ENCODE results near the gene VHLL.

VHLL gene

DNA sequence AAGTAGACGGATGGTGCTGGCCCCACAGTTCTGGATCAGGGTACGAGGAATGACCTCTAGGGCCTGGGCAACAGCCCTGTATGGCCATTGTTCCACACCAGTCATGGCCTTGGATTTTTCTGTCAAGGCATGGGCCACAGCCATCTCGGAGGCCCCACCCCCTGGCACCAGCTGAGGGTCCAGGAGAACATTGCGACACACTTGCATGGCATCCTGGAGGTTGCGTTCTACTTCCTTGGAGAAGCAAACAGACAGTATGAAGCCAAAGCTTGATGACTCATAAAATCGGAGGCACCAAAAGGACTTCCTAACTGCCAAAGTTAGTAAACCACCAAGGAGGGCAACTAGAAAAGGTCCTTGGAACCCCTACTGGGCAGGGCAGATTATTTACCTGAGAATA is 11.9 kb upstream of the VHLL start:
- TF ChIP-seq, protein P1, sequence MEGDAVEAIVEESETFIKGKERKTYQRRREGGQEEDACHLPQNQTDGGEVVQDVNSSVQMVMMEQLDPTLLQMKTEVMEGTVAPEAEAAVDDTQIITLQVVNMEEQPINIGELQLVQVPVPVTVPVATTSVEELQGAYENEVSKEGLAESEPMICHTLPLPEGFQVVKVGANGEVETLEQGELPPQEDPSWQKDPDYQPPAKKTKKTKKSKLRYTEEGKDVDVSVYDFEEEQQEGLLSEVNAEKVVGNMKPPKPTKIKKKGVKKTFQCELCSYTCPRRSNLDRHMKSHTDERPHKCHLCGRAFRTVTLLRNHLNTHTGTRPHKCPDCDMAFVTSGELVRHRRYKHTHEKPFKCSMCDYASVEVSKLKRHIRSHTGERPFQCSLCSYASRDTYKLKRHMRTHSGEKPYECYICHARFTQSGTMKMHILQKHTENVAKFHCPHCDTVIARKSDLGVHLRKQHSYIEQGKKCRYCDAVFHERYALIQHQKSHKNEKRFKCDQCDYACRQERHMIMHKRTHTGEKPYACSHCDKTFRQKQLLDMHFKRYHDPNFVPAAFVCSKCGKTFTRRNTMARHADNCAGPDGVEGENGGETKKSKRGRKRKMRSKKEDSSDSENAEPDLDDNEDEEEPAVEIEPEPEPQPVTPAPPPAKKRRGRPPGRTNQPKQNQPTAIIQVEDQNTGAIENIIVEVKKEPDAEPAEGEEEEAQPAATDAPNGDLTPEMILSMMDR (conservative IDR thresholded peaks at IDR 0.05; ENCODE audit: low read depth, low read length): no peak
- no peak overlapping the region for H3K4me3 ChIP-seq (ENCODE audit: low read depth, low read length)
- peak; percentile 44 for DNase-seq (ENCODE audit: low read depth)

DNA sequence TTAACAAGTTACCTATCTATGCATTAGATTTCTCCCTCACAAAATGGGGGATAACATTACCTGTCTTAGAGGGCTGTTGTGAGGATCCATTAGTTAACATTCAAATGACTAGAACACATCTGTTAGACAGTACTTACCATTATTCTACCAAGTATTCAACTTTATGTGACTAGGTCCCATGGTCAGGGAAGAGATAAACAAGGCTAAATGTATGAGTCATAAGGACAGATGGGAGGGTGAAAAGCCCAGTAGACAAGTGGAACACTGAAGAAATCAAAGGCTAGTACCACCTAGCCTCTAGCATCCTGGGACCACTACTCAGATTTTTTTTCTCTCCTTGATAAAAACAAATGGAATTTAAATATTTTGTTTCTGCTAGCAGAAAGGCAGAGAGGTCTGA is 9.0 kb upstream of the VHLL start:
- TF ChIP-seq, protein P1 (conservative IDR thresholded peaks at IDR 0.05; ENCODE audit: low read depth, low read length): no peak
- no peak overlapping the region for H3K4me3 ChIP-seq (ENCODE audit: low read depth, low read length)
- peak; percentile 70 for DNase-seq (ENCODE audit: low read depth)

DNA sequence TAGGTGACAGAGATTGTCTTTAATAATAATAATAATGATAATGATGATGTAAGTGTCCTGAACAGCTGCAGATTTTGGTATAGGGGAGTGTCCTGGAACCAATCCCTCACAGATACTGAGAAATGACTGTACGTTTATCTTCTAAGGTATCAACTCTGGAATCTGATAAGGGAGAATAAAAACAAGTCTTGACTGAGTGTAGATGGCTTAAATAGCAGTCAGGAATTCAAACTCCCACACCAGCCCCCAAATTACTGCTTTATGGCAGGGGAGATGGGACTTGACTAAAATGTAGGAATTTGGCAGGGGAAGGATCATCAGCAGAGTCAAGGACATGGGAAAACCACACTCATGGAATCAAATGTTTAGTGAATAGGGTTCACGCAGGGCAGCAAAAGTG is 6.1 kb upstream of the VHLL start:
- TF ChIP-seq, protein P1 (conservative IDR thresholded peaks at IDR 0.05; ENCODE audit: low read depth, low read length): no peak
- no peak for DNase-seq (ENCODE audit: low read depth)
- H3K4me3 ChIP-seq (ENCODE audit: low read depth, low read length): no peak overlapping the region

DNA sequence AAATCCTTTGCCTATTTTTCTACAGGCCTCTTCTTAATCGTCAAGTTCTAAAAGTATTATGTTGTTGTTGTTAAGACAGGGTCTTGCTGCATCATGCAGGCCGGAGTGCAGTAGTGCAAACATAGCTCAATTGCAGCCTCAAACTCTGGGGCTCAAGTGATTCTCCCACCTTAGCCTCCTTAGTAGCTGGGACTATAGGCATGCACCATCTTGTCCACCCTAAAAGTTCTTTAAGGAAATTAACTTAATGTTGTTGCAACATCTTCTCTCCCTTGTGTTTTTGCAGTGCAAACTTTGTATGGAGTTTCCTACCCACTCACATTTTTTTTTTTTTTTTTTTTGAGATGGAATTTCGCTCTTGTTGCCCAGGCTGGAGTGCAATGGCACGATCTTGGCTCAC is 4.1 kb upstream of the VHLL start:
- DNase-seq (ENCODE audit: low read depth): no peak
- H3K4me3 ChIP-seq (ENCODE audit: low read depth, low read length): no peak overlapping the region
- TF ChIP-seq, protein P1 (conservative IDR thresholded peaks at IDR 0.05; ENCODE audit: low read depth, low read length): no peak

DNA sequence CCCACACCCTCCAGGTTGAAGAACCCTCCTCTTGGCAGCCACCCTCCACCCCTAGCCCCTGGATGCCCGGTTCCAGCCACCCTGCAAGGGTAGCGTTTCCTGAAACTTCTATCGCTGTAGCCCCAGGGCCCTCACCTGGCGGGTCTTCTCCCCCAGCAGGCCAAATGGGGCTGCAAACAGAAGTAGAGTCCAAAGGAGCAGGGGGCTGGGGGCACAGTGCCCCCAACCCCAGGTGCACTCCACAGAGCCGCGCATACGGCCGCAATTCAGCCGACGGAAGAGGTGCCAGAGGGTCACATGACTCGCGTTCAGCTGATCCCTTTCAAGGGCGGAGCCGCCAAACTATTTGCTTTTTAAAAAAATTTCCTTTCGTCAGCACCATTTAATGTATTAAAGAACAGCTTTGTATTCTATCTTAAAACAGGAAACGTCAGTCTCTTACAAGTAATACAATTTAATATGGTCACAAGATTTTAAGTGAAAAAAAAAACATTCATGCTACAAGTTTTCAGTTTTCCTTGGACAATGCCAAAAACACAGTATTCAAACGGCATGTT is 3.6 kb downstream of the VHLL start, which contains the start of gene GLMP:
GLMP (minus strand) TSS at position 289 of the 557 bp plus-strand sequence; CDS start at position 255, 34 bp downstream.
- peak; percentile 76 for DNase-seq (ENCODE audit: low read depth)
- TF ChIP-seq, protein P1 (conservative IDR thresholded peaks at IDR 0.05; ENCODE audit: low read depth, low read length): no peak
- peak within 1 kb of the TSS; percentile 92 for H3K4me3 ChIP-seq (ENCODE audit: low read depth, low read length)

DNA sequence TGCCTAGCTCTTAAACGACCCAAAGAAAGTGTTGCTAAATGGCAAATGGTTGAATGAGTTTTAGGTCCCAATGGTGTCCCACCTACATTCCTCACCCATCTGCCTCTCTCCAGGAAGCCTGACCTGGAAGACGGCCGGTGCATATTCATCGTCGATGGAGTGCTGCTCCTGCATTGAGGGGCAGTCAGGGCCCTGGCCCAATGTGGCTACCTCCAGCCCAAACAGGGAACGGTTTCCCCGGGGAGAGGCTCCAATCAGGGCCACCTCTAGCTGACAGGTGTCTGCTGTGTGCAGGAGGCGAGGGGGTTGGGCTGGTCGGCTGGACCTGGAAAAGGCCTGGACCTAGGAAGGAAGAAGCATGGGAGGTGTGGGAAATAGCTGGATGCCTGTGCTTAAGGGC is 5.2 kb downstream of the VHLL start:
- DNase-seq (ENCODE audit: low read depth): no peak
- TF ChIP-seq, protein P1 (conservative IDR thresholded peaks at IDR 0.05; ENCODE audit: low read depth, low read length): no peak
- H3K4me3 ChIP-seq (ENCODE audit: low read depth, low read length): no peak overlapping the region

DNA sequence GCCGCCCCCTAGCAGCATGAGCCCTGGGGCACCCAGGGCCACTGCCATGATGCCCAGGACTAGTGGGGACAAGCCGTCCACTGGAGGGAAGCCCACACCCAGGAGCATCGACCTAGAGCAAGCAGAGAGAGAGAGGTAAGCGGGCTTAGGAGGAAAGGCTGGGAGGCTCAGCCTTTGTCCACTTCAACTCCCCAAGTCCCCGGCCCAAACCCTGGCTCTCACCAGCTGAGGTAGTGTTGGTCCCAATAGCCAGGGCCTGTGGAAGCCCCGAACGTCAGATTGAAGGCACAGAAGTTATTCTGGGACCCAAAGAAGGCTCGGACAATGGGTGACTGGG is 6.0 kb downstream of the VHLL start:
- no peak for DNase-seq (ENCODE audit: low read depth)
- no peak overlapping the region for H3K4me3 ChIP-seq (ENCODE audit: low read depth, low read length)
- TF ChIP-seq, protein P1 (conservative IDR thresholded peaks at IDR 0.05; ENCODE audit: low read depth, low read length): no peak
